ENCODE measurements around the gene TTC34.
"Not testable (repeated sequence)": the region's sequence is repeated elsewhere in the genome, so short reads cannot be mapped to it uniquely, and the experiment has no call there.

- TF ChIP-seq, protein P1, sequence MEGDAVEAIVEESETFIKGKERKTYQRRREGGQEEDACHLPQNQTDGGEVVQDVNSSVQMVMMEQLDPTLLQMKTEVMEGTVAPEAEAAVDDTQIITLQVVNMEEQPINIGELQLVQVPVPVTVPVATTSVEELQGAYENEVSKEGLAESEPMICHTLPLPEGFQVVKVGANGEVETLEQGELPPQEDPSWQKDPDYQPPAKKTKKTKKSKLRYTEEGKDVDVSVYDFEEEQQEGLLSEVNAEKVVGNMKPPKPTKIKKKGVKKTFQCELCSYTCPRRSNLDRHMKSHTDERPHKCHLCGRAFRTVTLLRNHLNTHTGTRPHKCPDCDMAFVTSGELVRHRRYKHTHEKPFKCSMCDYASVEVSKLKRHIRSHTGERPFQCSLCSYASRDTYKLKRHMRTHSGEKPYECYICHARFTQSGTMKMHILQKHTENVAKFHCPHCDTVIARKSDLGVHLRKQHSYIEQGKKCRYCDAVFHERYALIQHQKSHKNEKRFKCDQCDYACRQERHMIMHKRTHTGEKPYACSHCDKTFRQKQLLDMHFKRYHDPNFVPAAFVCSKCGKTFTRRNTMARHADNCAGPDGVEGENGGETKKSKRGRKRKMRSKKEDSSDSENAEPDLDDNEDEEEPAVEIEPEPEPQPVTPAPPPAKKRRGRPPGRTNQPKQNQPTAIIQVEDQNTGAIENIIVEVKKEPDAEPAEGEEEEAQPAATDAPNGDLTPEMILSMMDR (IDR thresholded peaks at IDR 0.05; ENCODE audit: borderline replicate concordance, extremely low read depth, low read length, poor library complexity, severe bottlenecking) = not testable (repeated sequence)
- TF ChIP-seq EZH2 (IDR thresholded peaks at IDR 0.05; ENCODE audit: borderline replicate concordance, low read depth, low read length, severe bottlenecking) = not testable (repeated sequence)
Measured at GRCh38 chr1:2659806-2660205, 141.7 kb downstream of the TTC34 start.

Measured in DND-41 (cell line).